Measurements from ENCODE around the gene HOGA1. TPM values are rescaled to one million over a fixed set of nuclear protein-coding genes. Genes with fewer than 3 reads are reported as not detected.
A peak's percentile ranks its signal among the peaks of the same experiment; 100 is the strongest.

The HOGA1 gene
- total and polyA plus RNA-seq, 2 of the 13 experiments (the other 11 are each of a cell fraction or from before 2014, with no cell fraction given) = 7.6 to 19.5 TPM

- TF ChIP-seq ATF6 (CRISPR knock-in tag; conservative IDR thresholded peaks at IDR 0.05) = no peak
- no peak; the same call in 1 of the 2 replicates for TF ChIP-seq PITX1 (CRISPR knock-in tag; IDR thresholded peaks at IDR 0.05)
- TF ChIP-seq ZNF644 (CRISPR knock-in tag; IDR thresholded peaks at IDR 0.05; ENCODE audit: low read depth) = peak; percentile 65; the same call in 1 of the 2 replicates
- no peak for TF ChIP-seq ZNF558 (CRISPR knock-in tag; IDR thresholded peaks at IDR 0.05; ENCODE audit: borderline replicate concordance)
- TF ChIP-seq ZFP90 (CRISPR knock-in tag; IDR thresholded peaks at IDR 0.05; ENCODE audit: borderline replicate concordance) = no peak
- no peak for TF ChIP-seq ZNF547 (CRISPR knock-in tag; IDR thresholded peaks at IDR 0.05)
- TF ChIP-seq ZNF674 (CRISPR knock-in tag; IDR thresholded peaks at IDR 0.05; ENCODE audit: low read depth) = no peak
- no peak for TF ChIP-seq ZNF713 (CRISPR knock-in tag; IDR thresholded peaks at IDR 0.05)
- TF ChIP-seq SCMH1 (CRISPR knock-in tag; IDR thresholded peaks at IDR 0.05; ENCODE audit: borderline replicate concordance) = no peak
- TF ChIP-seq HNF4A (CRISPR knock-in tag; IDR thresholded peaks at IDR 0.05) = no peak
- TF ChIP-seq ZNF280B (CRISPR knock-in tag; IDR thresholded peaks at IDR 0.05; ENCODE audit: borderline replicate concordance) = no peak
- no peak for TF ChIP-seq ZNF251 (CRISPR knock-in tag; IDR thresholded peaks at IDR 0.05)
- TF ChIP-seq SMARCE1 (IDR thresholded peaks at IDR 0.05; ENCODE audit: borderline replicate concordance) = no peak
- TF ChIP-seq TEF (CRISPR knock-in tag; IDR thresholded peaks at IDR 0.05) = no peak
- TF ChIP-seq GABPB1 (CRISPR knock-in tag; IDR thresholded peaks at IDR 0.05) = peak; percentile 70; the same call in 1 of the 2 replicates
- TF ChIP-seq, protein P1, sequence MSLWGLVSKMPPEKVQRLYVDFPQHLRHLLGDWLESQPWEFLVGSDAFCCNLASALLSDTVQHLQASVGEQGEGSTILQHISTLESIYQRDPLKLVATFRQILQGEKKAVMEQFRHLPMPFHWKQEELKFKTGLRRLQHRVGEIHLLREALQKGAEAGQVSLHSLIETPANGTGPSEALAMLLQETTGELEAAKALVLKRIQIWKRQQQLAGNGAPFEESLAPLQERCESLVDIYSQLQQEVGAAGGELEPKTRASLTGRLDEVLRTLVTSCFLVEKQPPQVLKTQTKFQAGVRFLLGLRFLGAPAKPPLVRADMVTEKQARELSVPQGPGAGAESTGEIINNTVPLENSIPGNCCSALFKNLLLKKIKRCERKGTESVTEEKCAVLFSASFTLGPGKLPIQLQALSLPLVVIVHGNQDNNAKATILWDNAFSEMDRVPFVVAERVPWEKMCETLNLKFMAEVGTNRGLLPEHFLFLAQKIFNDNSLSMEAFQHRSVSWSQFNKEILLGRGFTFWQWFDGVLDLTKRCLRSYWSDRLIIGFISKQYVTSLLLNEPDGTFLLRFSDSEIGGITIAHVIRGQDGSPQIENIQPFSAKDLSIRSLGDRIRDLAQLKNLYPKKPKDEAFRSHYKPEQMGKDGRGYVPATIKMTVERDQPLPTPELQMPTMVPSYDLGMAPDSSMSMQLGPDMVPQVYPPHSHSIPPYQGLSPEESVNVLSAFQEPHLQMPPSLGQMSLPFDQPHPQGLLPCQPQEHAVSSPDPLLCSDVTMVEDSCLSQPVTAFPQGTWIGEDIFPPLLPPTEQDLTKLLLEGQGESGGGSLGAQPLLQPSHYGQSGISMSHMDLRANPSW (CRISPR knock-in tag; IDR thresholded peaks at IDR 0.05; ENCODE audit: borderline replicate concordance) = no peak
- TF ChIP-seq SATB2 (CRISPR knock-in tag; IDR thresholded peaks at IDR 0.05) = no peak
- no peak for TF ChIP-seq IRX3 (CRISPR knock-in tag; IDR thresholded peaks at IDR 0.05; ENCODE audit: borderline replicate concordance, low read depth)
- peak; percentile 63; the same call in 1 of the 2 replicates for TF ChIP-seq RXRA (CRISPR knock-in tag; IDR thresholded peaks at IDR 0.05)
- no peak for TF ChIP-seq SMYD3 (CRISPR knock-in tag; IDR thresholded peaks at IDR 0.05)
- TF ChIP-seq DPF2 (CRISPR knock-in tag; IDR thresholded peaks at IDR 0.05; ENCODE audit: borderline replicate concordance, low read depth) = no peak
- TF ChIP-seq ZSCAN9 (CRISPR knock-in tag; IDR thresholded peaks at IDR 0.05; ENCODE audit: borderline replicate concordance) = peak; percentile 32; the same call in 1 of the 2 replicates
- TF ChIP-seq ZNF569 (CRISPR knock-in tag; IDR thresholded peaks at IDR 0.05; ENCODE audit: borderline replicate concordance) = no peak
Measured at GRCh38 chr10:97640174-97640867, 56.1 kb downstream of the HOGA1 start, which contains the start of gene PI4K2A (continued).

All from HepG2 (cell line).